Osteoblast (primary cell): ENCODE measurements around the gene CENPV. TPM values are rescaled to one million over a fixed set of nuclear protein-coding genes. Genes with fewer than 3 reads are reported as not detected.

Experiments
- DNase-seq: peaks from one replicate; pipeline ENCODE4 v3.0.0; 2011; ENCODE audit warnings: low spot score, mixed read lengths; ENCODE audit not compliant: insufficient read length; ENCODE audit errors: missing footprints
- H2AFZ ChIP-seq: 2 replicates; pipeline ENCODE4 v1.6.0; 2011; ENCODE audit warnings: mild to moderate bottlenecking, low read length
- H3K27ac ChIP-seq: 2 replicates; pipeline ENCODE4 v1.5.1; 2011; ENCODE audit warnings: mild to moderate bottlenecking, low read depth, low read length, moderate library complexity
- H3K27me3 ChIP-seq: 2 replicates; pipeline ENCODE4 v1.6.0; 2012; ENCODE audit warnings: mild to moderate bottlenecking, control low read depth, inconsistent platforms, low read length, moderate library complexity; ENCODE audit not compliant: insufficient read depth
- H3K36me3 ChIP-seq: 2 replicates; pipeline ENCODE4 v1.5.1; 2011; ENCODE audit warnings: mild to moderate bottlenecking, low read length, control low read depth, moderate library complexity; ENCODE audit not compliant: insufficient read depth
- H3K4me1 ChIP-seq: 2 replicates; pipeline ENCODE4 v1.5.1; 2011; ENCODE audit warnings: mild to moderate bottlenecking, low read length, control low read depth, moderate library complexity; ENCODE audit not compliant: insufficient read depth
- H3K4me2 ChIP-seq: 2 replicates; pipeline ENCODE4 v1.6.0; 2011; ENCODE audit warnings: mild to moderate bottlenecking, low read length; ENCODE audit not compliant: insufficient read depth
- H3K4me3 ChIP-seq: fragments of 200-600 bp; sonication (generic); 3 replicates; pipeline ENCODE4 v1.5.1; 2012; ENCODE audit warnings: mild to moderate bottlenecking, low read length, inconsistent platforms; ENCODE audit not compliant: insufficient read depth
- H3K79me2 ChIP-seq: 2 replicates; pipeline ENCODE4 v1.6.0; 2012; ENCODE audit warnings: mild to moderate bottlenecking, low read length, control low read depth, inconsistent platforms; ENCODE audit not compliant: insufficient read depth
- H3K9me3 ChIP-seq: 2 replicates; pipeline ENCODE4 v1.5.1; 2011; ENCODE audit warnings: low read depth, low read length, control low read depth
- H4K20me1 ChIP-seq: 2 replicates; pipeline ENCODE4 v1.6.0; 2012; ENCODE audit warnings: mild to moderate bottlenecking, low read length, control low read depth; ENCODE audit not compliant: insufficient read depth
- total RNA-seq: library from RNA; depleted of rRNA; stranded (reverse); fragments of >200 nt; gene quantifications from 2 replicates; pipeline ENCODE4 v1.2.3, GENCODE V29; 2012
- TF ChIP-seq, protein P1 (sequence below): IDR thresholded peaks from 2 replicates; pipeline ENCODE4 v1.5.1; 2011; ENCODE audit warnings: mild to moderate bottlenecking, low read depth, low read length, moderate library complexity; ENCODE audit errors: extremely low read depth

The CENPV gene
- total RNA-seq, 1 donor = 5.1 TPM

DNA sequence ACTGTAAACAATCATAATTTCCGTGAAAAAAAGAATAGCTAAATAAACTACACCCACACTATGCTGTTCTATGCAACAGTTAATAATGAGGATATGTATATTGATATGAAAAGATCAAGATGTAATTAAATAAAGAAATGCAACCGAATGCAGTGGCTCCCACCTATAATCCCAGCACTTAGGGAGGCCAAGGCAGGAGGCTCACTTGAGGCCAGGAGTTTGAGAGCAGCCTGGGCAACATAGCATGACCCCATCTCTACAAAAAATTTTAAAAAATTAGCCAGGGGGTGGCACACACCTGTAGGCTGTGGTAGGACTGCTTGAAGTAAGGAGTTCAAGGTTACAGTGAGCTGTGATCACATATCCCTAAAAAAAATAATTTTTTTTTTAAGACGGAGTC lies 14.9 kb downstream of the CENPV start:
- H3K36me3 ChIP-seq = peaks cover 8% of the 10 kb centered on the region
- no peak overlapping the region for H3K4me2 ChIP-seq
- H3K4me1 ChIP-seq = no peaks in the 10 kb centered on the region
- no peak overlapping the region for H3K4me3 ChIP-seq
- H4K20me1 ChIP-seq = no peaks in the 10 kb centered on the region
- H3K27me3 ChIP-seq = no peaks in the 10 kb centered on the region
- no peak overlapping the region for H2AFZ ChIP-seq
- no peaks in the 10 kb centered on the region for H3K9me3 ChIP-seq
- no peak overlapping the region for H3K27ac ChIP-seq
- H3K79me2 ChIP-seq = no peaks in the 10 kb centered on the region
- TF ChIP-seq, protein P1, sequence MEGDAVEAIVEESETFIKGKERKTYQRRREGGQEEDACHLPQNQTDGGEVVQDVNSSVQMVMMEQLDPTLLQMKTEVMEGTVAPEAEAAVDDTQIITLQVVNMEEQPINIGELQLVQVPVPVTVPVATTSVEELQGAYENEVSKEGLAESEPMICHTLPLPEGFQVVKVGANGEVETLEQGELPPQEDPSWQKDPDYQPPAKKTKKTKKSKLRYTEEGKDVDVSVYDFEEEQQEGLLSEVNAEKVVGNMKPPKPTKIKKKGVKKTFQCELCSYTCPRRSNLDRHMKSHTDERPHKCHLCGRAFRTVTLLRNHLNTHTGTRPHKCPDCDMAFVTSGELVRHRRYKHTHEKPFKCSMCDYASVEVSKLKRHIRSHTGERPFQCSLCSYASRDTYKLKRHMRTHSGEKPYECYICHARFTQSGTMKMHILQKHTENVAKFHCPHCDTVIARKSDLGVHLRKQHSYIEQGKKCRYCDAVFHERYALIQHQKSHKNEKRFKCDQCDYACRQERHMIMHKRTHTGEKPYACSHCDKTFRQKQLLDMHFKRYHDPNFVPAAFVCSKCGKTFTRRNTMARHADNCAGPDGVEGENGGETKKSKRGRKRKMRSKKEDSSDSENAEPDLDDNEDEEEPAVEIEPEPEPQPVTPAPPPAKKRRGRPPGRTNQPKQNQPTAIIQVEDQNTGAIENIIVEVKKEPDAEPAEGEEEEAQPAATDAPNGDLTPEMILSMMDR = no peak
- no peak for DNase-seq

DNA sequence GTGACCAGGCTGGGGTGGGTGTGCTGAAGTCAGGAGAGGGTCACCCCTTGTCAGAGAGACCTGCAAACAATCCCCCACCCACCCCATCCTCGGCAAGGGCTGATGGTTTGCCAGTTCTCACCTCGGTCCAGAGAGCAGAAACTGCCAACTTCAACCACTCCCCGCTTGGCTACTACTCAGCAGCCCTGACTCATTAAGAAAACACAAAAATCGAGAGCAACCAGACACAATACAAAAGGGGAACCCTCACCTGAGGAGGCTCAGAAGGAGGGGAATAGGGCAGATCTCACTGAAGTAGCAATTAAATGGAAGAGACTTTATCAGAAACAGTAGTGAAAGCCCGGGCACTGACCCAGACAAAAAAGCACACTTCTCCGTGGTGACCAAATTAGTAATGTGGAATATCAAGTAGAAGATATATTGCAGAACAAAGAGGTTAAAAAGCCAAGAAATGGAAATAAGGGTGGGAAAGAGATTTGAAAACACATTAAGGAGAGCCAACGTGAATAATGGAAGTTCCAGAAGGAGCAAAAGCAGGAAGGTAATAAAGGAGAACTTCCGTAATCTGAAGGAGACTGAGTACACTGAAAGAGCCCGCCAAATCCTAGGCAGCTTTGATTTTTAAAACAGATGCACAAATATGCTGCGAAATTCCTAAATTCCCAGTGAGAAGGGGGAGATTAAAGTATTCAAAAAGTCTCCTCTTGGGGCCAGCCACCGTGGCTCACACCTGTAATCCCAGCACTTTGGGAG lies 23.6 kb downstream of the CENPV start:
- no peaks in the 10 kb centered on the region for H3K27me3 ChIP-seq
- H3K4me2 ChIP-seq = peak overlapping the region; percentile 69
- peak; percentile 61 for DNase-seq
- H2AFZ ChIP-seq = no peak overlapping the region
- no peaks in the 10 kb centered on the region for H4K20me1 ChIP-seq
- peaks cover 11% of the 10 kb centered on the region for H3K4me1 ChIP-seq
- H3K4me3 ChIP-seq = peak overlapping the region; percentile 29
- peaks cover 7% of the 10 kb centered on the region for H3K36me3 ChIP-seq
- TF ChIP-seq, protein P1 = no peak
- H3K27ac ChIP-seq = no peak overlapping the region
- no peaks in the 10 kb centered on the region for H3K79me2 ChIP-seq
- H3K9me3 ChIP-seq = no peaks in the 10 kb centered on the region

DNA sequence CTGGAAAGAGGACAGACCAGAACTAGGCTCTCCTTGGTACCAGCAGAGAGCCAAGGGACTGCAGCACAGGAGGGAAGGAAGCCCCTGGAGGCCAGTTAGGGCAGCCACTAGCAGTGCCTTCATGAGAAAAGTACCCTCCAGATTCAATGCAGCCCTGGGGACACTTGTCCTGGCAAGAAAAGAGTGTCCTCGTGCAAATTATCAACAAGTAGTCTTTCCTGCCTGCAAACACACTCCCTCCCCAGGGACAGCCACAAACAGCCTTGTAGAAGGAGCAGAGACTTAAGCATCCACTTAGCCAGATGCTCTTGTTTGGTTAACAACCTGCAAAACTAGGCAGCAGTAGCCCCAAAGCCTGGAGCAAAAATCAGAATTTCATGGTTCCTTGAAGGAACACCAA lies 24.3 kb downstream of the CENPV start:
- Histone ChIP-seq H3K4me2 (peak overlapping the region; percentile 69), H3K27me3 (no peaks in the 10 kb centered on the region), H3K79me2 (no peaks in the 10 kb centered on the region), H3K27ac (no peak overlapping the region), H3K4me3 (no peak overlapping the region), H2AFZ (no peak overlapping the region), H4K20me1 (no peaks in the 10 kb centered on the region), H3K9me3 (no peaks in the 10 kb centered on the region), H3K36me3 (peaks cover 7% of the 10 kb centered on the region), H3K4me1 (peaks cover 11% of the 10 kb centered on the region)
- DNase-seq = peak; percentile 55
- TF ChIP-seq, protein P1 = peak; percentile 12

DNA sequence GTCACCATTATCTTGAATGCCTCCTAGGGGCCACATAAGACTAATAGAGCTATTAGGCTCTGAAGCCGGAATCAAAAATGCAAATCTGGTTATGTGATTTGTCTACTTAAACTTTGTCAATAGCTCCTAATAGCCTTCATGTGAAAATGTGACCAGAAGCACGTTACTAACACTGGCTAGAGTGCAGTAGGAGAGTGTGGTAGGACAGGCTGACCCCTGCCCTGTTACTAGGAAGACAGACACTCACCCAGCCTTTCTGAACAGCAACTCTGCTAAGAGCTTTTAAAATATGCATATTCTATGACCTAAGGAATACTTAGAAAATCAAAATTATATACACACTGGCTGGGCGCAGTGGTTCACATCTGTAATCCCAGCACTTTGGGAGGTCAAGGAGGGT lies 26.3 kb downstream of the CENPV start:
- Histone ChIP-seq H3K4me2 (no peak overlapping the region), H3K27ac (no peak overlapping the region), H3K9me3 (no peaks in the 10 kb centered on the region), H3K4me3 (no peak overlapping the region), H4K20me1 (no peaks in the 10 kb centered on the region), H3K4me1 (peaks cover 11% of the 10 kb centered on the region), H2AFZ (no peak overlapping the region), H3K79me2 (no peaks in the 10 kb centered on the region), H3K36me3 (peaks cover 7% of the 10 kb centered on the region), H3K27me3 (no peaks in the 10 kb centered on the region)
- DNase-seq = no peak
- TF ChIP-seq, protein P1 = no peak
